SU-DHL-6 (cell line): ENCODE measurements around the gene CSNK1G3.

Experiments
- H2AFZ ChIP-seq: fragments of 200-600 bp; sonication (generic); 2 replicates; pipeline ENCODE4 v1.6.1; 2014; ENCODE audit warnings: low read depth, mild to moderate bottlenecking, moderate library complexity, mixed read lengths, antibody characterized with exemption, low read length; ENCODE audit not compliant: severe bottlenecking
- H3F3A ChIP-seq: fragments of 200-600 bp; shearing (Covaris generic); 2 replicates; pipeline ENCODE4 v1.6.0; 2016; ENCODE audit warnings: antibody characterized with exemption, mild to moderate bottlenecking; ENCODE audit not compliant: insufficient read depth
- H3K27ac ChIP-seq: fragments of 200-600 bp; sonication (generic); 2 replicates; pipeline ENCODE4 v1.5.1; 2016; ENCODE audit warnings: low read depth, mild to moderate bottlenecking, low read length, moderate library complexity, mixed read lengths
- H3K27me3 ChIP-seq: fragments of 200-600 bp; sonication (generic), shearing (Covaris generic); 2 replicates; pipeline ENCODE4 v1.6.0; 2014; ENCODE audit warnings: mild to moderate bottlenecking, low read length
- H3K36me3 ChIP-seq: fragments of 200-600 bp; sonication (generic); 2 replicates; pipeline ENCODE4 v1.6.1; 2014; ENCODE audit warnings: mild to moderate bottlenecking, low read length, mixed read lengths
- H3K4me2 ChIP-seq: fragments of 300-600, 200-600 bp; shearing (Covaris generic), sonication (generic); 2 replicates; pipeline ENCODE4 v1.6.0; 2014; ENCODE audit warnings: low read length, low read depth, mild to moderate bottlenecking; ENCODE audit not compliant: poor library complexity, severe bottlenecking
- H3K4me3 ChIP-seq: fragments of 200-600 bp; sonication (generic); 2 replicates; pipeline ENCODE4 v1.5.1; 2014; ENCODE audit warnings: antibody characterized with exemption, low read length, mild to moderate bottlenecking, mixed read lengths; ENCODE audit not compliant: insufficient read depth, poor library complexity, severe bottlenecking
- H3K79me2 ChIP-seq: fragments of 200-600 bp; sonication (generic); 2 replicates; pipeline ENCODE4 v1.6.1; 2014; ENCODE audit warnings: mild to moderate bottlenecking, low read length, moderate library complexity; ENCODE audit not compliant: insufficient read depth
- H3K9ac ChIP-seq: fragments of 200-600 bp; sonication (generic); 2 replicates; pipeline ENCODE4 v1.7.0; 2014; ENCODE audit warnings: mild to moderate bottlenecking, low read length
- H3K9me2 ChIP-seq: fragments of 200-600 bp; sonication (generic); replicated peaks from 2 replicates; pipeline ENCODE4 v1.6.1; 2014; ENCODE audit warnings: low read length; ENCODE audit not compliant: insufficient read depth
- H3K9me3 ChIP-seq: fragments of 200-600 bp; sonication (generic); 2 replicates; pipeline ENCODE4 v1.6.1; 2014; ENCODE audit warnings: low read length, mixed read lengths; ENCODE audit not compliant: insufficient read depth
- H4K20me1 ChIP-seq: fragments of 200-600 bp; sonication (generic); 2 replicates; pipeline ENCODE4 v1.6.1; 2014; ENCODE audit warnings: low read depth, mild to moderate bottlenecking, antibody characterized with exemption, low read length, moderate library complexity, mixed read lengths
- EZH2phosphoT487 ChIP-seq: fragments of 200-600 bp; sonication (generic), shearing (Covaris generic); conservative IDR thresholded peaks from 2 replicates; pipeline ENCODE4 v1.6.1; 2018; ENCODE audit warnings: mild to moderate bottlenecking, antibody characterized with exemption, low read length, moderate library complexity, mixed read lengths
- TF ChIP-seq, protein P1 (sequence below): fragments of 200-600 bp; sonication (generic); IDR thresholded peaks from one replicate; pipeline ENCODE4 v1.5.1; 2017; ENCODE audit warnings: antibody characterized with exemption, mild to moderate bottlenecking, low read length, moderate library complexity; ENCODE audit not compliant: insufficient read depth, poor library complexity, severe bottlenecking

CSNK1G3 gene

DNA sequence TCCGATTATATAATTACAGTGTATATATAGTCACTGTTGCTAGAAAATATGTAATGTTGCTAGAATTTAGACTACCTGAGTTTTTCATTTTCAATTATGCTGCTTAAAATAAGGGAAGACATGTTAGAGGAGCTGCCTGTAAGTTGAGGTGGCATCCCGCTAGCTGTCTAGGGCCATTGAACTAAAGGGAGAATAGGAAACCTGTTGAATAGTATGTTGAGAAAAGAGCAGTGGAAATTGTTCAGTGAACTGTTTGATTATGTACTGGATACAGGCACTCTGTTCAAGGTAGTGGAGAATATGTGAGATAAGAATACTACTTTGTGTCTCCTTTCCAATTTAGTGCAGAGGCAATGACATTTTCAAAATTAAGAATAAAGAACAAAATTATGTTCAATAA lies 89.6 kb downstream of the CSNK1G3 start:
- Histone ChIP-seq H4K20me1 (no peaks in the 10 kb centered on the region), H3K27ac (no peak overlapping the region), H3K9ac (no peak overlapping the region), H3K4me3 (no peak overlapping the region), H3K36me3 (peaks cover 4% of the 10 kb centered on the region; the same call in 1 of the 2 replicates), H3K27me3 (no peaks in the 10 kb centered on the region), H2AFZ (no peak overlapping the region), H3K9me3 (no peaks in the 10 kb centered on the region), H3K79me2 (no peaks in the 10 kb centered on the region), H3K9me2 (no peaks in the 10 kb centered on the region), H3K4me2 (no peak overlapping the region), H3F3A (no peaks in the 10 kb centered on the region)
- TF ChIP-seq, protein P1, sequence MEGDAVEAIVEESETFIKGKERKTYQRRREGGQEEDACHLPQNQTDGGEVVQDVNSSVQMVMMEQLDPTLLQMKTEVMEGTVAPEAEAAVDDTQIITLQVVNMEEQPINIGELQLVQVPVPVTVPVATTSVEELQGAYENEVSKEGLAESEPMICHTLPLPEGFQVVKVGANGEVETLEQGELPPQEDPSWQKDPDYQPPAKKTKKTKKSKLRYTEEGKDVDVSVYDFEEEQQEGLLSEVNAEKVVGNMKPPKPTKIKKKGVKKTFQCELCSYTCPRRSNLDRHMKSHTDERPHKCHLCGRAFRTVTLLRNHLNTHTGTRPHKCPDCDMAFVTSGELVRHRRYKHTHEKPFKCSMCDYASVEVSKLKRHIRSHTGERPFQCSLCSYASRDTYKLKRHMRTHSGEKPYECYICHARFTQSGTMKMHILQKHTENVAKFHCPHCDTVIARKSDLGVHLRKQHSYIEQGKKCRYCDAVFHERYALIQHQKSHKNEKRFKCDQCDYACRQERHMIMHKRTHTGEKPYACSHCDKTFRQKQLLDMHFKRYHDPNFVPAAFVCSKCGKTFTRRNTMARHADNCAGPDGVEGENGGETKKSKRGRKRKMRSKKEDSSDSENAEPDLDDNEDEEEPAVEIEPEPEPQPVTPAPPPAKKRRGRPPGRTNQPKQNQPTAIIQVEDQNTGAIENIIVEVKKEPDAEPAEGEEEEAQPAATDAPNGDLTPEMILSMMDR = no peak
- no peak for TF ChIP-seq EZH2phosphoT487

DNA sequence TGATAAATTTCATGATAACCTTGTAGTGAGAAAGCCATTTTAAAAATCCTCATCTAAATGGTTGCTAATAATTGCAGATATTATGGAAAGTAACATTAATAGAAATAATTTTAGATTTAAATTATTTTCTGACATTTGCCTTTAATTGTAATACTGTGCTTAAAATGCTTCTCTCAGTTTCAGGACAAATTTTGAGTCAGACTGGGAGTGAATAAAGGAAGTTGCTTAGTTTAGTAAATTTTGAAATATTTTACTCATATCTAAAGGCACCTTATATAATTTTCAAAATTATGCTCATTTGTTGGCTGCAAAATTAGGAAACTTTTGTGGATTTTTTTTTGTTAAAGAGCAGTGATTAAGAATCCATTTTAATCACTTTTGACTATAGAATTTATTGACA lies 93.8 kb downstream of the CSNK1G3 start:
- TF ChIP-seq EZH2phosphoT487 = no peak
- TF ChIP-seq, protein P1 = no peak
- Histone ChIP-seq H3K9me2 (no peaks in the 10 kb centered on the region), H2AFZ (no peak overlapping the region), H3K4me3 (no peak overlapping the region), H3K9me3 (no peaks in the 10 kb centered on the region), H3K9ac (no peak overlapping the region), H3F3A (no peaks in the 10 kb centered on the region), H3K79me2 (no peaks in the 10 kb centered on the region), H3K4me2 (no peak overlapping the region), H3K36me3 (no peaks in the 10 kb centered on the region), H3K27ac (no peak overlapping the region), H3K27me3 (no peaks in the 10 kb centered on the region), H4K20me1 (no peaks in the 10 kb centered on the region)

DNA sequence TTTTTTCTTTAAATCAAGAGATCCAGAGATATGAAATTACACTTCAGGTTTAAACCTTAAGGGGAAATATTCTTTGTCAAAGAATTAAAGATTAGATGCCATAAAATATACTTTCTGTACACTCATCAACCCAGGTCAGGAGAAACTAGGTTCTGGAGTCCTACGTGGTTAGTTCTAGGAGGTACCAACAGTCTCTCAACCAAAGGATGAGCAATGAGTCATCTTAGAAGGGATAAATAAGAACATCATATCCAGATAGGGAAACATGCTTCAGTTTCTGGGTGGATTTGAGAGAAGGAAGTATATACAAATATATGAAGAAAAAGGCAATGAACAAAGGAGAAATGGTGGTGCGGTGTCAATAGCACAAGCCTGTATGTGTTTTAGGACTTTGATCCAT lies 98.2 kb downstream of the CSNK1G3 start:
- Histone ChIP-seq H4K20me1 (no peaks in the 10 kb centered on the region), H2AFZ (no peak overlapping the region), H3K27me3 (no peaks in the 10 kb centered on the region), H3K79me2 (no peaks in the 10 kb centered on the region), H3K4me3 (no peak overlapping the region), H3K27ac (no peak overlapping the region), H3K9me3 (no peaks in the 10 kb centered on the region), H3K36me3 (no peaks in the 10 kb centered on the region), H3F3A (no peaks in the 10 kb centered on the region), H3K9ac (no peak overlapping the region), H3K4me2 (no peak overlapping the region), H3K9me2 (no peaks in the 10 kb centered on the region)
- TF ChIP-seq, protein P1 = no peak
- no peak for TF ChIP-seq EZH2phosphoT487
